GM12801 (cell line): Measurements from ENCODE around the gene QRICH2.

Source experiments
- CTCF ChIP-seq: IDR thresholded peaks from one replicate; pipeline ENCODE4 v1.5.1; 2011; ENCODE audit warnings: control low read depth; ENCODE audit not compliant: insufficient read length; ENCODE audit errors: extremely low read depth

The QRICH2 gene

GRCh38 chr17:76275382-76276068, 32.6 kb downstream of the QRICH2 start:
- no peak for TF ChIP-seq CTCF

- no peak for TF ChIP-seq CTCF
These were observed 33.7 kb downstream of the QRICH2 start for GRCh38 chr17:76274112-76274956.

- no peak for TF ChIP-seq CTCF
These were observed 34.5 kb downstream of the QRICH2 start for GRCh38 chr17:76273445-76274111.

DNA sequence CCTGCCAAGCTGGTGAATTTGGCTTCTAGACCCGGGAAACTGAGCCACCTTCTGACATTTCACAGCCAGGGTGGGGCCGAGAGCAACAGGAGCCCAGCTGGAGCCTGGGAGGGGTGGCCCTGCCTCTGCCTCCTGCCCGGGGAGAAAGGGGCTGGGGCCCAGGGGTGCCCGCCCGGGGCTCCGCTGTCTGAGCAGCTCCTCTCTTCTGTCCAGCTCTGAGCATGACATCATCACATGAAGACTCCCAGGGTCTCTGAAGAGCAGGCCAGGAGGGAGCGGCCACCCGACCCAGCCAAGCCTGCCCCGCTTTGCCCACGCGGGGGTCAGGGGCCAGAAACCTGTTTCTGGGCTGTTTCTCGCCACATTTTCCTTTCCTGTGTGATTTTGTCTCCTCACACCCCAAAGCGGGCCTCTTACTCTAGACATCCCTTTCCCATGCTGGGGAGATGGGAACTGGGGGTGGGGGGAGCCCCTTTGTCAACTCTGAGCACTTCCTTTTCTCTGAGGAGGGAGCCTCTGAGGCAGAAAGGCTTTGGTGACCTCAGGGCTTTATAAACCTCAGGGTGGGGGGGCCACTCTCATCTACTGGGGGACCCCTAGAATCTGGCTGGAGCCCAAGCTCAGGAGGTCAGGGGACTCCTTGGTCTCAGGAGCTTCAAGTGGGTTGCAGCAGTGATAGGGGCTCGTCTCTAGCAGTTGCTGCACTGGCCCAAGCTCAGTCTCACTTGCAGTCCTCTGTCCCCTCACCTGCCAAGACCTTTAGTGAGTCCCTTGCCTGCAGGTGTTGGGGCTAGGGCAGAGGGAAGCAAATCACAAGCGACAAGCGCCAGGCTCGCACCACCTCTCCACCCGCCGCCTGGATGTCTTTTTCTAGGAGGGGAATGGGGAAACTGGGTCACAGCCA, 35.3 kb downstream of the QRICH2 start:
- no peak for TF ChIP-seq CTCF

DNA sequence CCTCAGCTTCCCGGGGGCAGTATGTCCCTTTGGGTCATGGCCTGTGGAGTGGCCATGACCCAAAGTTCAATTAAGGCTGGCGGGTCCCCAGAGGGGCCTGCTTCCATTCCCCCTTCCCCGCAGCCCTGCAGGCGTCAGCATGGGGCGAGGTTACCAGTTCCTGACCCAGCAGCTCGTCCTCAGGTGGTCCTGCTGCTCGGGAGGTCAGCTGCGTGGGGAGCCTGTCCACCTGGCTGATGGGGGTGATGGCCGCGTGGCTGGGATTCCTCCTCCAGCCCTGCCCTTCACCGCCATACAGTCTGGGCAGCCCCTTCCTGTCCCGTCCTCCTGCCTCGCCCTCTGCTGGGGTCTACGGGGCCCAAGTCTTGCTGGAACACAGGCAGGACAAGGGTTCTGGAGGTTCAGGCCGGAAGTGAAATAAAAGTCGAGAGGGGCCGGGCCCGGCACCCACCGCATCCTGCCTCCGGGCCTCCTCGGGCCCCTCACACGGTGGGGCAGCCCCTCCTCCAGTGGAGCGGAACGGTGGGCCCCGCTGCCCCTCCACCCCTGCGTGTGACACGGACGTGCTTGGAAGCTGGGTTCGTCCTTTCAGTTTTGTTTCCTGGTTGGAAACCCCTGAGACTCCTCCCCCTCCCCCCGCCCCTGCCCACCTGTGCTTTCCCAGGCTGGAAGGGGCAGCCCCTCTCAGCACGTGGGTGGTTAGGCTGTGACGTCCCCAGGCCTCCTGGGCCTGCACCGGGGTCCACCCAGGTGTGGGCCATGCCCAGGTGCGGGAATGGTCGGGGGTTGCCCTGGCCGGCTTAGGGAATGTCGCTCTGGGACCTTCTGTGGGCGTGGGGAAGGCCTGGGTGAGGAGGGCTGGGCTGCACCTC, 36.2 kb downstream of the QRICH2 start:
- no peak for TF ChIP-seq CTCF

- no peak for TF ChIP-seq CTCF
These were observed 37.1 kb downstream of the QRICH2 start for GRCh38 chr17:76270770-76271668.
